HCT116 (cell line): ENCODE data around the gene SMYD3. TPM values are rescaled to one million over a fixed set of nuclear protein-coding genes. Genes with fewer than 3 reads are reported as not detected.

Experiments used
- ATAC-seq: fragments of 200-7000 bp; cut with Tn5 transposase; 2 replicates; pipeline ENCODE4 v1.9.1; 2020; ENCODE audit warnings: mild to moderate bottlenecking, moderate library complexity
- BruUV-seq: library from RNA; stranded (reverse); fragments of 400-500 nt; replicated peaks from 2 replicates; lab custom pipeline; 2021; lab: Mats Ljungman, UMichigan
- CTCF ChIA-PET: fragments of 300-600 bp; sonication (Branson Sonifier 250); formaldehyde crosslinking; loops from one replicate; lab custom pipeline; 2021; ENCODE audit warnings: antibody characterized with exemption; lab: Charles Lee
- POLR2A ChIA-PET: fragments of 300-600, 350-600 bp; sonication (Branson Sonifier 250); formaldehyde crosslinking; loops from one replicate; lab custom pipeline; 2021; ENCODE audit warnings: antibody characterized with exemption; lab: Charles Lee
- RAD21 ChIA-PET, 2 experiments: fragments of 300-600 bp; sonication (Branson Sonifier 250); formaldehyde crosslinking; loops; one replicate each; lab custom pipeline; 2023; ENCODE audit warnings: low total read pairs in 2 of 2; ENCODE audit not compliant: uncharacterized antibody in 2 of 2, unreplicated experiment in 2 of 2, low non-redundant PET in 1 of 2; lab: Charles Lee
- DNase-seq: peaks from one replicate; pipeline ENCODE4 v3.0.0-alpha.2; 2010; ENCODE audit warnings: low read depth, low spot score
- H2AFZ ChIP-seq: fragments of 200-600 bp; shearing (Covaris generic), sonication (generic); 2 replicates; pipeline ENCODE4 v1.6.1; 2017; ENCODE audit warnings: low read depth, mixed run types, mixed read lengths, antibody characterized with exemption, low read length; ENCODE audit not compliant: poor library complexity, severe bottlenecking
- H3K27ac ChIP-seq: 2 replicates; pipeline ENCODE4 v1.5.1; 2012; ENCODE audit warnings: low read depth, low read length
- H3K27me3 ChIP-seq: fragments of 200-600 bp; sonication (generic); 2 replicates; pipeline ENCODE4 v1.6.1; 2016; ENCODE audit warnings: mixed run types, low read length, mixed read lengths; ENCODE audit not compliant: insufficient read depth
- H3K36me3 ChIP-seq, 2 experiments: fragments of 200-500 bp in 1 of 2; fragments of 200-600 bp in 1 of 2; sonication (Bioruptor generic) in 1 of 2; sonication (generic) in 1 of 2; 2 replicates each; pipeline versions ENCODE4 v1.5.1 to v1.6.1; 2014 to 2016; ENCODE audit warnings: low read length in 2 of 2, inconsistent platforms in 1 of 2, mixed read lengths in 1 of 2, mixed run types in 1 of 2; ENCODE audit not compliant: insufficient read depth in 2 of 2, control insufficient read depth in 1 of 2
- H3K4me1 ChIP-seq, 2 experiments: fragments of 200-600 bp in 1 of 2; sonication (generic) in 1 of 2; 2 replicates each; pipeline versions ENCODE4 v1.5.1 to v1.6.1; 2012 to 2017; ENCODE audit warnings: low read length in 2 of 2, inconsistent platforms in 1 of 2, mild to moderate bottlenecking in 1 of 2, mixed read lengths in 1 of 2, mixed run types in 1 of 2, moderate library complexity in 1 of 2; ENCODE audit not compliant: insufficient read depth in 2 of 2, control insufficient read depth in 1 of 2
- H3K4me2 ChIP-seq: fragments of 200-600 bp; sonication (generic); 2 replicates; pipeline ENCODE4 v1.6.1; 2017; ENCODE audit warnings: mixed run types, low read length, mixed read lengths
- H3K4me3 ChIP-seq, 2 experiments: fragments of 200-600 bp in 1 of 2; sonication (generic) in 1 of 2; replicated peaks in 1 of 2; 2 replicates each; pipeline ENCODE4 v1.5.1; 2011 to 2016; ENCODE audit warnings: low read length in 2 of 2, control low read depth in 1 of 2, low read depth in 1 of 2, mild to moderate bottlenecking in 1 of 2, mixed read lengths in 1 of 2, mixed run types in 1 of 2
- H3K79me2 ChIP-seq: fragments of 200-600 bp; sonication (generic); 2 replicates; pipeline ENCODE4 v1.6.1; 2017; ENCODE audit warnings: mild to moderate bottlenecking, mixed run types, low read length, moderate library complexity, mixed read lengths; ENCODE audit not compliant: insufficient read depth
- H3K9ac ChIP-seq: fragments of 200-600 bp; sonication (generic); 2 replicates; pipeline ENCODE4 v1.6.1; 2016; ENCODE audit warnings: low read length, mixed read lengths
- H3K9me2 ChIP-seq: fragments of 200-600 bp; sonication (generic), shearing (Covaris generic); 2 replicates; pipeline ENCODE4 v1.6.1; 2017; ENCODE audit warnings: mixed run types, mild to moderate bottlenecking, moderate library complexity; ENCODE audit not compliant: insufficient read depth
- H3K9me3 ChIP-seq, 2 experiments: fragments of 200-500 bp in 1 of 2; fragments of 200-600 bp in 1 of 2; sonication (Bioruptor generic) in 1 of 2; sonication (generic) in 1 of 2; 2 replicates each; pipeline ENCODE4 v1.6.1; 2014 to 2017; ENCODE audit warnings: low read length in 2 of 2, mixed read lengths in 2 of 2, inconsistent platforms in 1 of 2, low read depth in 1 of 2, mild to moderate bottlenecking in 1 of 2, mixed run types in 1 of 2, moderate library complexity in 1 of 2; ENCODE audit not compliant: control insufficient read depth in 1 of 2, insufficient read depth in 1 of 2
- H4K20me1 ChIP-seq: fragments of 200-600 bp; sonication (generic), shearing (Covaris generic); 2 replicates; pipeline ENCODE4 v1.6.1; 2017; ENCODE audit warnings: mixed run types, mild to moderate bottlenecking, moderate library complexity; ENCODE audit not compliant: insufficient read depth
- CBX3 ChIP-seq: IDR thresholded peaks from 2 replicates; pipeline ENCODE4 v1.6.1; 2012; ENCODE audit warnings: low read depth
- ELF1 ChIP-seq: IDR thresholded peaks from 2 replicates; pipeline ENCODE4 v1.6.1; 2012; ENCODE audit warnings: low read depth, borderline replicate concordance
- EZH2 ChIP-seq: fragments of 200-600 bp; sonication (generic); IDR thresholded peaks from 2 replicates; pipeline ENCODE4 v1.6.1; 2017; ENCODE audit warnings: antibody characterized with exemption, mixed run types
- EZH2phosphoT487 ChIP-seq: fragments of 200-600 bp; IDR thresholded peaks from 2 replicates; pipeline ENCODE4 v1.6.1; 2018; ENCODE audit warnings: antibody characterized with exemption, borderline replicate concordance
- POLR2A ChIP-seq: IDR thresholded peaks from 2 replicates; pipeline ENCODE4 v1.7.0; 2011; ENCODE audit warnings: borderline replicate concordance; ENCODE audit not compliant: insufficient read depth, insufficient read length; ENCODE audit errors: extremely low read depth
- POLR2AphosphoS5 ChIP-seq: IDR thresholded peaks from 2 replicates; pipeline ENCODE4 v1.6.1; 2011; ENCODE audit warnings: mild to moderate bottlenecking, low read depth, low read length, moderate library complexity
- RAD21 ChIP-seq: IDR thresholded peaks from 2 replicates; pipeline ENCODE4 v1.6.1; 2012; ENCODE audit warnings: low read depth, mild to moderate bottlenecking
- REST ChIP-seq: IDR thresholded peaks from 2 replicates; pipeline ENCODE4 v1.6.1; 2012; ENCODE audit warnings: low read depth
- SIN3A ChIP-seq: IDR thresholded peaks from 2 replicates; pipeline ENCODE4 v1.6.1; 2012; ENCODE audit warnings: low read depth
- SP1 ChIP-seq: IDR thresholded peaks from 2 replicates; pipeline ENCODE4 v1.6.1; 2012; ENCODE audit warnings: low read depth
- SRF ChIP-seq: IDR thresholded peaks from 2 replicates; pipeline ENCODE4 v1.6.1; 2012; ENCODE audit warnings: low read depth
- YY1 ChIP-seq: IDR thresholded peaks from 2 replicates; pipeline ENCODE4 v1.6.1; 2011; ENCODE audit warnings: low read length, low read depth, moderate library complexity, mild to moderate bottlenecking; ENCODE audit not compliant: insufficient replicate concordance; ENCODE audit errors: extremely low read depth
- ZFX ChIP-seq: fragments of 450-650 bp; IDR thresholded peaks from 2 replicates; pipeline ENCODE4 v1.6.1; 2017
- ZNF274 ChIP-seq: fragments of 200-500 bp; sonication (Bioruptor generic); IDR thresholded peaks from 2 replicates; pipeline ENCODE4 v1.6.1; 2014; ENCODE audit warnings: mild to moderate bottlenecking, low read depth, low read length, inconsistent platforms
- intact Hi-C: fragments of 100-400 bp; cut with micrococcal nuclease; formaldehyde crosslinking; loops from 2 replicates; pipeline ENCODE4 v1.10.0; 2022
- total RNA-seq: library from RNA; stranded (reverse); gene quantifications from one replicate; pipeline ENCODE4 v1.2.1, GENCODE V29; 2021; ENCODE audit not compliant: unreplicated experiment

Gene SMYD3
- total RNA-seq, 1 experiment from 2014 or later = 33.6 TPM

GRCh38 chr1:245906207-245906606, 600.9 kb downstream of the SMYD3 start:
- Histone ChIP-seq H3K9ac (no peak overlapping the region), H3K4me1 (no peaks in the 10 kb centered on the region), H3K9me2 (no peaks in the 10 kb centered on the region), H4K20me1 (no peaks in the 10 kb centered on the region), H2AFZ (no peak overlapping the region), H3K4me2 (no peak overlapping the region), H3K4me3 (no peak overlapping the region), H3K9me3 (no peaks in the 10 kb centered on the region), H3K27ac (no peak overlapping the region), H3K79me2 (no peaks in the 10 kb centered on the region), H3K36me3 (no peaks in the 10 kb centered on the region), H3K27me3 (no peaks in the 10 kb centered on the region)
- intact Hi-C loops = no loop called here
- DNase-seq (no peak), ATAC-seq (no peak)
- ChIA-PET CTCF (interaction anchor here (1.7 kb wide), 1 partner anchor 17 kb away, joined by 4 read pairs; no protein-coding TSS in a partner anchor), RAD21 (no interaction called here), POLR2A (no interaction called here)
- TF ChIP-seq YY1 = no peak
- no peak for TF ChIP-seq POLR2A
- TF ChIP-seq EZH2phosphoT487 = no peak
- TF ChIP-seq ZFX = no peak
- no peak for TF ChIP-seq RAD21
- no peak for TF ChIP-seq EZH2
- TF ChIP-seq ZNF274 = no peak
- no peak for TF ChIP-seq ELF1
- TF ChIP-seq SP1 = no peak
- no peak for TF ChIP-seq REST
- TF ChIP-seq SRF = no peak
- no peak for TF ChIP-seq POLR2AphosphoS5
- TF ChIP-seq SIN3A = no peak
- no peak for TF ChIP-seq CBX3
- no TSS peak for BruUV-seq
